ENCODE measurements around the gene METTL4. TPM values are rescaled to one million over a fixed set of nuclear protein-coding genes. Genes with fewer than 3 reads are reported as not detected.

METTL4 gene, protein sequence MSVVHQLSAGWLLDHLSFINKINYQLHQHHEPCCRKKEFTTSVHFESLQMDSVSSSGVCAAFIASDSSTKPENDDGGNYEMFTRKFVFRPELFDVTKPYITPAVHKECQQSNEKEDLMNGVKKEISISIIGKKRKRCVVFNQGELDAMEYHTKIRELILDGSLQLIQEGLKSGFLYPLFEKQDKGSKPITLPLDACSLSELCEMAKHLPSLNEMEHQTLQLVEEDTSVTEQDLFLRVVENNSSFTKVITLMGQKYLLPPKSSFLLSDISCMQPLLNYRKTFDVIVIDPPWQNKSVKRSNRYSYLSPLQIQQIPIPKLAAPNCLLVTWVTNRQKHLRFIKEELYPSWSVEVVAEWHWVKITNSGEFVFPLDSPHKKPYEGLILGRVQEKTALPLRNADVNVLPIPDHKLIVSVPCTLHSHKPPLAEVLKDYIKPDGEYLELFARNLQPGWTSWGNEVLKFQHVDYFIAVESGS
- polyA plus RNA-seq (2013, experiment 1 of 4): 14.1 TPM
- polyA plus RNA-seq (2013, experiment 2 of 4): 15.9 TPM
- 14.1 TPM for polyA plus RNA-seq (2013, experiment 3 of 4)
- polyA plus RNA-seq (2013, experiment 4 of 4): 15.2 TPM

DNA sequence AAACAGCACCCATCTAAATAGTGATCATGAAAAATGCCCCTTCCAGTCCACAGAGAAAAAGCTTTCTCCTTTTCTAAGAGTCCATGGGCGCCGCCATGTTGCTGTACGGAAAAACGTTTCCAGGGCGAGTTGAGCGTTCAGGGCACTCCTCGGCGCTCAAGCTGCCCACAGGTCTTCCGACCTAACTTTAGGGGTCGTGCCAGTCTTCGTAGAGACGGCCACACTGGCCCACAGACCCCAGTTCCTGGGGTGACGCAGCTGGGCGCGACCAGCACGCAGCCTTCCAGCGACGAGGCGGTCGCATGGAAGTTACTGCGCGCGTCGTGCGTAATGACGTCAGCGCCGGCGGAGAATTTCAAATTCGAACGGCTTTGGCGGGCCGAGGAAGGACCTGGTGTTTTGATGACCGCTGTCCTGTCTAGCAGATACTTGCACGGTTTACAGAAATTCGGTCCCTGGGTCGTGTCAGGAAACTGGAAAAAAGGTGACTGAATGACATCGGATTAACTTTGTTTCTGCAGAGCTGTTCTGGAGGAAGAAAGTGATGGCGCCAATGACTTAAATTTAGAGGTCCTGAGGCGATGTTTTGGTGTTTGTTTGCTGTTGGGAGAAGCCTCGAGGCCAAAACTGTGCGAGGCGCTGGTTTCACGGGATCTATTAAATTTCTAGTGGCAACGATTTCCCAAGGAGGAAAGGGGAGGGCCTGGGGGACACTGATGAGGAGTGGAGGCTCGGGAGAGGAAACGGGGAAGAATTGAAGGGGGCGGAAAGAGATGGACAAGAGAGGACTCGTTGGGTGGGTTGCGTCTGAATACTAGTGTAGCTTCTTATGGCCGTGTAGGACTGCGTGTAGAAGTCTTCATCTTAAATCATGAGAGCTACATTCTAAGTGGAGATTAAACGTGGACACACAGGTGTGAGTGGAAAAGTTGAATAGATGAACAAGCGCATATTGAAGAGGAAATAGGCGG lies at the start of gene METTL4, which contains the start of gene NDC80:
Gene METTL4, minus strand, starts transcription at position 306 of the 971 bp plus-strand sequence. CDS start 4,289 bp downstream, outside the sequence.
Gene NDC80, plus strand, starts transcription at position 358 of the 971 bp plus-strand sequence. CDS start 1,429 bp downstream, outside the sequence.
- H3K9me3 ChIP-seq (ENCODE audit: control insufficient read depth, low read length): no peaks in the 10 kb centered on the region
- 0% methylated on average over 55 of the region's 55 CpGs for WGBS, 2 experiments
- H3K4me1 ChIP-seq (ENCODE audit: control insufficient read depth, insufficient read depth, low read length): peaks cover 6% of the 10 kb centered on the region
- H3K27me3 ChIP-seq (ENCODE audit: control insufficient read depth, insufficient read depth, low read length, poor library complexity, severe bottlenecking): no peaks in the 10 kb centered on the region
- peaks cover 14% of the 10 kb centered on the region for H3K36me3 ChIP-seq (ENCODE audit: control insufficient read depth, insufficient read depth, low read length)
- peak within 1 kb of the TSS; percentile 65 for H3K4me3 ChIP-seq (ENCODE audit: insufficient read depth, low read depth, low read length)
- peak within 1 kb of the TSS; percentile 93 for H3K27ac ChIP-seq (ENCODE audit: insufficient read depth, low read depth, low read length, poor library complexity, severe bottlenecking)

DNA sequence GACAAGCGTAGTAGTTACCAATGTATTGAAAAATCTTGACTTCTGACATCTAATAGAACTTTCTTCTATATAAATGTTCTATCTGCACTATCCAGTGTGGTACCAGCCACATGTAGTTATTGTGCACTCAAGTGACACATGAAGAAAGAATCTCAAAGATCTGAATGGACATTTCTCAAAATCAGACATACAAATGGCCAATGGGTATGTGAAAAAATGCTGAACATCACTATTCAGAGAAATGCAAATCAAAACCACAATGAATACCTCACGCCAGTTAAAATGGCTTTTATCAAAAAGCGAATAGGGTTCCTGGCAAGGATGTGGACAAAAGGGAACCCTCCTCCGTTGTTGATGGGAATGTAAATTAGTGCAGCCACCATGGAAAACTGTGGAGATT lies 46.7 kb upstream of the METTL4 start:
- H3K27me3 ChIP-seq (ENCODE audit: control insufficient read depth, insufficient read depth, low read length, poor library complexity, severe bottlenecking): no peaks in the 10 kb centered on the region
- H3K4me3 ChIP-seq (ENCODE audit: insufficient read depth, low read depth, low read length): no peak overlapping the region
- no peaks in the 10 kb centered on the region for H3K9me3 ChIP-seq (ENCODE audit: control insufficient read depth, low read length)
- H3K36me3 ChIP-seq (ENCODE audit: control insufficient read depth, insufficient read depth, low read length): peaks cover 15% of the 10 kb centered on the region
- 98 to 100% methylated on average over 1 to 3 of the region's 4 CpGs for WGBS, 2 experiments
- H3K4me1 ChIP-seq (ENCODE audit: control insufficient read depth, insufficient read depth, low read length): no peaks in the 10 kb centered on the region
- no peak overlapping the region for H3K27ac ChIP-seq (ENCODE audit: insufficient read depth, low read depth, low read length, poor library complexity, severe bottlenecking)

DNA sequence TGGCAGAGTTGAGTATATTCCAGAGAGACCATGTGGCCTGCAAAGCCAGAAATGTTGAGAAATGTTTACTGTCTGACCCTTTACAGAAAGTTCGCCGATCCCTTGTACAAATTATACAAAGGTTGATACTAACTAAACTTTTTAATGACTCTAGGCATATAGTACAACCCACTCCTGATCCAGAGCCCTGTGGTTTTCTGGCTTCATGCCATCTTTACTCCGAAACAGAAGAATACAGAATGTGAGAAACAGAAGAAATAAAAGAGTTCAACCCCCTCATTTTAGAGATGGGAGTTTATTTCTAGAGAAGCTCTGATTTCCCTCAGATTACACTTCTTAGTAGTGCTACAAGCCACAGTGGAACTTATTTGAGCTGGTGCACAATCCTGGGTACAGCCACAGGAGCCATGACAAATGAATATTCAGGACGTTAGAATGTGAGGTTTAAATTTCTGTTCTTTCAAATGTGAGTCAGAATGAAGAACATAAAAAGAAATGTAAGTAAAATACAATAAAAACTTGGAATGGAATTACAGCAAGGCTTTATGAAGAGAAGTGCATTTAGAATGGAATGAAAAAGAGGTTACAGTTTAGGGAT lies 46.2 kb upstream of the METTL4 start:
- no peaks in the 10 kb centered on the region for H3K27me3 ChIP-seq (ENCODE audit: control insufficient read depth, insufficient read depth, low read length, poor library complexity, severe bottlenecking)
- WGBS, 2 experiments: 96 to 97% methylated on average over 4 of the region's 4 CpGs
- H3K27ac ChIP-seq (ENCODE audit: insufficient read depth, low read depth, low read length, poor library complexity, severe bottlenecking): no peak overlapping the region
- H3K36me3 ChIP-seq (ENCODE audit: control insufficient read depth, insufficient read depth, low read length): peaks cover 17% of the 10 kb centered on the region
- H3K4me3 ChIP-seq (ENCODE audit: insufficient read depth, low read depth, low read length): no peak overlapping the region
- no peaks in the 10 kb centered on the region for H3K4me1 ChIP-seq (ENCODE audit: control insufficient read depth, insufficient read depth, low read length)
- H3K9me3 ChIP-seq (ENCODE audit: control insufficient read depth, low read length): no peaks in the 10 kb centered on the region

DNA sequence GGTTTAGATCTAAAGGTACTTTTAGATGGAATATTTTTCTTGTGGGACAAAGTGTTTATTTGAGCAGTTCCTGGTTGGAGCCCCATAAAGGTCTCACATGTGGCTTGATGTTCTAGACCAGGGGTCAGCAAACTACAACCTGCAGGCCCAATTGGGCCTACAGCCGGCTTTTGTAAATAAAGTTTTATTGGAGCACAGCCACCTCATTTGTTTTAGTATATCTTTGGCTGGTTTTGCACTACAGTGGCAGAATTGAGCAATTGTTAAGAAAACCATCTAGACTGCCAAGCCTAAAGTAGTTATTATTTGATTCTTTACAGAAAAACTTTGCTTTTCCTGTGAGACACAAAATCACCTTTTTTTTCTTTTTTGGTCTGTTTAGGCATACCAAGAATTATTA lies 41.7 kb upstream of the METTL4 start:
- H3K27me3 ChIP-seq (ENCODE audit: control insufficient read depth, insufficient read depth, low read length, poor library complexity, severe bottlenecking): no peaks in the 10 kb centered on the region
- WGBS, 2 experiments: 96 to 100% methylated on average over 1 of the region's 1 CpG
- no peaks in the 10 kb centered on the region for H3K9me3 ChIP-seq (ENCODE audit: control insufficient read depth, low read length)
- no peaks in the 10 kb centered on the region for H3K4me1 ChIP-seq (ENCODE audit: control insufficient read depth, insufficient read depth, low read length)
- peaks cover 26% of the 10 kb centered on the region for H3K36me3 ChIP-seq (ENCODE audit: control insufficient read depth, insufficient read depth, low read length)
- H3K4me3 ChIP-seq (ENCODE audit: insufficient read depth, low read depth, low read length): no peak overlapping the region
- no peak overlapping the region for H3K27ac ChIP-seq (ENCODE audit: insufficient read depth, low read depth, low read length, poor library complexity, severe bottlenecking)

DNA sequence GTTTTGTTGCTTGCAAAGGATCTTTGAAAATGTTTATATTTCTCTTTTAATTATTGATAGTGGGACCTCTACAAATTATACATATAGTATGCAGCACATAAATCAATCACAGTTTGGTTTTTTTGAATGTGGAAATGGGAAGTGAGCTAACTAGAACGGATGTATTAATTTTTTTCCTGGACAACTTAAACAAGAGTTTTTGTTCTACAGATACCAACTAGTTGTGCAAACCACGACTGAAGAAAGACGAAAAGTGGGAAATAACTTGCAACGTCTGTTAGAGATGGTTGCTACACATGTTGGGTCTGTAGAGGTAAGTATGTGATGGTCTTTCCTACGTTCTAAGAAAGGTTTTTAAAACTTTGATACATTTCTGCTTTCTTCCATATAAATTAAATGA lies 39.2 kb upstream of the METTL4 start:
- Histone ChIP-seq H3K4me3 (ENCODE audit: insufficient read depth, low read depth, low read length) (no peak overlapping the region), H3K27me3 (ENCODE audit: control insufficient read depth, insufficient read depth, low read length, poor library complexity, severe bottlenecking) (no peaks in the 10 kb centered on the region), H3K36me3 (ENCODE audit: control insufficient read depth, insufficient read depth, low read length) (peaks cover 26% of the 10 kb centered on the region), H3K27ac (ENCODE audit: insufficient read depth, low read depth, low read length, poor library complexity, severe bottlenecking) (no peak overlapping the region), H3K4me1 (ENCODE audit: control insufficient read depth, insufficient read depth, low read length) (no peaks in the 10 kb centered on the region), H3K9me3 (ENCODE audit: control insufficient read depth, low read length) (no peaks in the 10 kb centered on the region)
- 90 to 96% methylated on average over 4 to 5 of the region's 5 CpGs for WGBS, 2 experiments

DNA sequence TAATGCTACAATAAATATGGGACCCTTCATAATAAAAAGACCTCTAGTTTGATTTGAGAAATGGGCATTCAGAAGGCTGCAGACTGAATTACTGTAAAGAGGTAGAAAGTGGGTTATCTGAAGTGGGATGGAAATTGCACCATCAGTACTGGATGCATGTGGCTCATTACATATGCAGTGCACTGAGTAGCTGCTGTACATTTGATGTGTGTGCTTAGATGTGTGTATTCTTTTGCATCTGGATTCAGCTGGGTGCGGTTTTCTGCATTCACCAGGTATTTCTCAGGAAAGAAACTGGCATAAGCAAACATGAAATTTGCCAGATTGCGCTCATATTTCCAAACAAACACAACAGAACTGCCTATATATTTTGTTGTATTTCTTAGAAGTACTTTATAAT lies 38.3 kb upstream of the METTL4 start:
- Histone ChIP-seq H3K36me3 (ENCODE audit: control insufficient read depth, insufficient read depth, low read length) (peaks cover 18% of the 10 kb centered on the region), H3K9me3 (ENCODE audit: control insufficient read depth, low read length) (no peaks in the 10 kb centered on the region), H3K4me1 (ENCODE audit: control insufficient read depth, insufficient read depth, low read length) (no peaks in the 10 kb centered on the region), H3K4me3 (ENCODE audit: insufficient read depth, low read depth, low read length) (no peak overlapping the region), H3K27ac (ENCODE audit: insufficient read depth, low read depth, low read length, poor library complexity, severe bottlenecking) (no peak overlapping the region), H3K27me3 (ENCODE audit: control insufficient read depth, insufficient read depth, low read length, poor library complexity, severe bottlenecking) (no peaks in the 10 kb centered on the region)
- 92% methylated on average over 2 of the region's 2 CpGs for WGBS, 2 experiments

DNA sequence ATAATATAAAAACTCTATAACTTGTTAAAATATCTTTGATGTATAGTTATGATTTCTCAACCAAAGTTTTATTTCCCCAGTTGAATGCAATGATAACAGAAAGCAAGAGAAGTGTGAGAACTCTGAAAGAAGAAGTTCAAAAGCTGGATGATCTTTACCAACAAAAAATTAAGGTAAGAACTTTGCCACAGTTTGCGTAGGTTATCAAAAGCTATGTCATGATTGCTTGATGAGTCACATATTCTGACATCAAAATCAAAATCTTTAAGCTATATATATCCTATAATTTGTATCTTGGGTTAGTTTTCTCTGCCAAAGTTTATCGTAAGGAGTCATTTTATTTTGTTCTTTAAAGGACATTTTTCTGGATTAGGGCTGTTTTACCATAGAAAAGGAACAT lies 35.0 kb upstream of the METTL4 start:
- no peaks in the 10 kb centered on the region for H3K9me3 ChIP-seq (ENCODE audit: control insufficient read depth, low read length)
- H3K27ac ChIP-seq (ENCODE audit: insufficient read depth, low read depth, low read length, poor library complexity, severe bottlenecking): no peak overlapping the region
- H3K36me3 ChIP-seq (ENCODE audit: control insufficient read depth, insufficient read depth, low read length): peaks cover 17% of the 10 kb centered on the region
- 100% methylated on average over 1 of the region's 2 CpGs for WGBS, 2 experiments
- H3K4me1 ChIP-seq (ENCODE audit: control insufficient read depth, insufficient read depth, low read length): no peaks in the 10 kb centered on the region
- no peaks in the 10 kb centered on the region for H3K27me3 ChIP-seq (ENCODE audit: control insufficient read depth, insufficient read depth, low read length, poor library complexity, severe bottlenecking)
- no peak overlapping the region for H3K4me3 ChIP-seq (ENCODE audit: insufficient read depth, low read depth, low read length)

DNA sequence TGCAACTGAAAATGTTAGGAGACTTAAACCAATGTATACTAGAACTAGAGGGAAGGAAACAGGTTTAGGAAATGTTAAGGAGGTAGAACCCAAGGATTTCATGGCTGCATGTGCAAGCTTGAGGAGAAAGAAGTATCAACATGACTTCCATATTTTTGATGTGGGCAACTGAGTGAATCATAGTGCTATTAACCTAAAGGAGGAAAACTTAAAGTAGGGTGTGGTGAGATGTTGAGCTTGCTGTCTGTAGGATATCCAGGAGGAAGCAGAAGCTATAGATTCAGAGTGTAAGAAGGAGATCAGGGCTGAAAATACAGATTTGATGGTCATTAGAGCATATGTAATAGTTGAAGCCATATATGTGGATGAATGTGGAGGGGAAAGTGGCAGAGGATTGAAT lies 31.5 kb upstream of the METTL4 start:
- peaks cover 20% of the 10 kb centered on the region for H3K36me3 ChIP-seq (ENCODE audit: control insufficient read depth, insufficient read depth, low read length)
- no peak overlapping the region for H3K27ac ChIP-seq (ENCODE audit: insufficient read depth, low read depth, low read length, poor library complexity, severe bottlenecking)
- H3K9me3 ChIP-seq (ENCODE audit: control insufficient read depth, low read length): no peaks in the 10 kb centered on the region
- no peaks in the 10 kb centered on the region for H3K4me1 ChIP-seq (ENCODE audit: control insufficient read depth, insufficient read depth, low read length)
- no peaks in the 10 kb centered on the region for H3K27me3 ChIP-seq (ENCODE audit: control insufficient read depth, insufficient read depth, low read length, poor library complexity, severe bottlenecking)
- no peak overlapping the region for H3K4me3 ChIP-seq (ENCODE audit: insufficient read depth, low read depth, low read length)

DNA sequence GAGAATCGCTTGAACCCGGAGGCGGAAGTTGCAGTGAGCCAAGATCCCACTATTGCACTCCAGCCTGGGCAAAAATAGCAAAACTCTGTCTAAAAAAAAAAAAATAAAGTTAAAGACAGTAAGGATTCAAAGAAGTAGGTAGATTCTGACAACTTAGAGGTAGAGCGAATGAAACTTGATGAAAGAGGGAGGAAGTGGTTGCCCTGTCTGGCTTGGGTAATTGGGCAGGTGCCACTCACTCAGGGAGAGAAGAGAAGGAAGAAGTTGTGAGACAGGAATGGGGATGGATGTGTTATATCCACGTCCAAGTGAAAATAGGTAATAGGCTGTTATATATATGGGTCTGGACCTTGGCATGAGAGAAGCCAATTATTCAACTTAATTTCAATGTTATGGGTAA lies 26.3 kb upstream of the METTL4 start:
- WGBS, 2 experiments: 85 to 95% methylated on average over 5 of the region's 5 CpGs
- no peaks in the 10 kb centered on the region for H3K27me3 ChIP-seq (ENCODE audit: control insufficient read depth, insufficient read depth, low read length, poor library complexity, severe bottlenecking)
- no peak overlapping the region for H3K4me3 ChIP-seq (ENCODE audit: insufficient read depth, low read depth, low read length)
- H3K4me1 ChIP-seq (ENCODE audit: control insufficient read depth, insufficient read depth, low read length): no peaks in the 10 kb centered on the region
- H3K36me3 ChIP-seq (ENCODE audit: control insufficient read depth, insufficient read depth, low read length): peaks cover 31% of the 10 kb centered on the region
- no peaks in the 10 kb centered on the region for H3K9me3 ChIP-seq (ENCODE audit: control insufficient read depth, low read length)
- no peak overlapping the region for H3K27ac ChIP-seq (ENCODE audit: insufficient read depth, low read depth, low read length, poor library complexity, severe bottlenecking)
